ENCODE data around the gene FEN1. TPM values are rescaled to one million over a fixed set of nuclear protein-coding genes. Genes with fewer than 3 reads are reported as not detected.

Gene FEN1
- total and polyA plus RNA-seq, 2 donors from 2014 or later, result 8.5 to 8.8 TPM

DNA sequence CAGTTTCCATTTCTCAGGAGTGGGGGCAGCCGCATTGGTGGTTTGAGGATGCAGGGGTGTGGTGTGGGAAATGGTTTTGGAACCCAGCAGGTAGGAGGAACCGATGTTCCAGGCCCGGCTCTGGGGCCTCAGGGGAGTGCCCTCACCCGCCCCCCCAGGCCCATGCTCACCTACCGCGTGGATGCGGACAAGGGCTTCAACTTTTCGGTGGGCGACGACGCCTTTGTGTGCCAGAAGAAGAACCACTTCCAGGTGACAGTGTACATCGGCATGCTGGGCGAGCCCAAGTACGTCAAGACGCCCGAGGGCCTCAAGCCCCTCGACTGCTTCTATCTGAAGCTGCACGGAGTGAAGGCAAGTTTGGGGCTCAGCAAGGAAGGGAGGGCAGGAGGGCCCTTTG, 18.9 kb upstream of the FEN1 start:
- DNase-seq (peak in 1 of 5 donors; percentile 77), FAIRE-seq (no peak)
- TF ChIP-seq, protein P1, sequence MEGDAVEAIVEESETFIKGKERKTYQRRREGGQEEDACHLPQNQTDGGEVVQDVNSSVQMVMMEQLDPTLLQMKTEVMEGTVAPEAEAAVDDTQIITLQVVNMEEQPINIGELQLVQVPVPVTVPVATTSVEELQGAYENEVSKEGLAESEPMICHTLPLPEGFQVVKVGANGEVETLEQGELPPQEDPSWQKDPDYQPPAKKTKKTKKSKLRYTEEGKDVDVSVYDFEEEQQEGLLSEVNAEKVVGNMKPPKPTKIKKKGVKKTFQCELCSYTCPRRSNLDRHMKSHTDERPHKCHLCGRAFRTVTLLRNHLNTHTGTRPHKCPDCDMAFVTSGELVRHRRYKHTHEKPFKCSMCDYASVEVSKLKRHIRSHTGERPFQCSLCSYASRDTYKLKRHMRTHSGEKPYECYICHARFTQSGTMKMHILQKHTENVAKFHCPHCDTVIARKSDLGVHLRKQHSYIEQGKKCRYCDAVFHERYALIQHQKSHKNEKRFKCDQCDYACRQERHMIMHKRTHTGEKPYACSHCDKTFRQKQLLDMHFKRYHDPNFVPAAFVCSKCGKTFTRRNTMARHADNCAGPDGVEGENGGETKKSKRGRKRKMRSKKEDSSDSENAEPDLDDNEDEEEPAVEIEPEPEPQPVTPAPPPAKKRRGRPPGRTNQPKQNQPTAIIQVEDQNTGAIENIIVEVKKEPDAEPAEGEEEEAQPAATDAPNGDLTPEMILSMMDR (IDR thresholded peaks at IDR 0.05; ENCODE audit: borderline replicate concordance, extremely low read depth, insufficient read depth), result no peak
- H3K27me3 ChIP-seq (ENCODE audit: control insufficient read depth, insufficient read depth, low read length), result no peaks in the 10 kb centered on the region
- H3K4me3 ChIP-seq (ENCODE audit: low read length in 3 of 3), result no peak overlapping the region
- intact Hi-C loops (cut with DNase I), result no loop called here
- no peak overlapping the region for H3K27ac ChIP-seq (ENCODE audit: low read depth in 2 of 2, low read length in 2 of 2)
- H3K9me3 ChIP-seq (ENCODE audit: control insufficient read depth in 2 of 3, insufficient read depth in 1 of 3, low read length in 3 of 3), result no peaks in the 10 kb centered on the region
- H3K9ac ChIP-seq (ENCODE audit: low read length in 3 of 3), result no peak overlapping the region
- H3K36me3 ChIP-seq (ENCODE audit: control insufficient read depth in 2 of 3, insufficient read depth in 3 of 3, low read length in 3 of 3), result no peaks in the 10 kb centered on the region
- peaks cover 0 to 9% (median 0%) of the 10 kb centered on the region in 3 donors for H3K4me1 ChIP-seq (ENCODE audit: control insufficient read depth in 2 of 3, insufficient read depth in 2 of 3, low read depth in 1 of 3, low read length in 3 of 3)

DNA sequence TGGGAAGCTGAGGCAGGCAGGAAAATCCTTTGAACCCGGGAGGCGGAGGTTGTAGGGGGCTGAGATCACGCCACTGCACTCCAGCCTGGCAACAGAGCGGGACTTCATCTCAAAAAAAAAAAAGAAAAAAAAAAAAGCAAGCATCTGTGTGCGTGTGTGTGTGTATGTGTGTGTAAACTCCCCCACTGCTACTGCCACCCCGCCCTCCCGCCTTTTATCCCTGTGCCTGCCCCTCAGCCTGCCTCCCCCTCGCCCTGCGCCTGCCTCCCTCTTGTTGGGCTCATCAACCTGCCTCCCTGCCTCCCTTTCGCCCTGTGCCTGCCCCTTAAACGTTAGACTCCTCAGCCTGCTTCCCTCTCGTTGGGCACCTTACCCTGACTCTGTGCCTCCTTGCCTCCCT, 18.3 kb upstream of the FEN1 start:
- Histone ChIP-seq H3K9ac (ENCODE audit: low read length in 3 of 3) (no peak overlapping the region), H3K36me3 (ENCODE audit: control insufficient read depth in 2 of 3, insufficient read depth in 3 of 3, low read length in 3 of 3) (no peaks in the 10 kb centered on the region), H3K4me1 (ENCODE audit: control insufficient read depth in 2 of 3, insufficient read depth in 2 of 3, low read depth in 1 of 3, low read length in 3 of 3) (peaks cover 0 to 9% (median 0%) of the 10 kb centered on the region in 3 donors), H3K9me3 (ENCODE audit: control insufficient read depth in 2 of 3, insufficient read depth in 1 of 3, low read length in 3 of 3) (no peaks in the 10 kb centered on the region), H3K27ac (ENCODE audit: low read depth in 2 of 2, low read length in 2 of 2) (no peak overlapping the region), H3K27me3 (ENCODE audit: control insufficient read depth, insufficient read depth, low read length) (no peaks in the 10 kb centered on the region), H3K4me3 (ENCODE audit: low read length in 3 of 3) (no peak overlapping the region)
- intact Hi-C loops (cut with DNase I), result no loop called here
- no peak for FAIRE-seq
- peak in 4 of 5 donors; percentile 64 to 88 (median 76) for DNase-seq
- TF ChIP-seq, protein P1 (IDR thresholded peaks at IDR 0.05; ENCODE audit: borderline replicate concordance, extremely low read depth, insufficient read depth), result no peak

DNA sequence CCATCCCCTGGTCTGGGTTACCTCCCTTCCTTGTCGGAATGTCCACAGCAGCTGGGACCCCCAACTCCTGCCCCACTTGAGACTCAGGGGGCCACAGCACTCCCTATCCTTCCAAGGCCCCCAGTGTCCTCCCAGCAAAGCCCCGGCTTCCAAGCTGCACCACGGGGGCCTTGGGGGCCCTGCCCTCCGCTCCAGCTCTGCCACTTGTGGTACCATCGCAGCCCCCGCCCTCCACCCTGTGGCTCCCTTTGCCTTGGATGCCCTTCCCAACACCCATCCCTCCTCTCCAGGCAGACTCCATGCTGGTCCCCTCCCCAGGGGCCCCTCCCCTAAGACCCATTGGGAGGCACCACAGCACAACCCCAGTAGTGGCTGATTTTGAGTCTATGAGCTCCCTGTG, 17.6 kb upstream of the FEN1 start:
- intact Hi-C loops (cut with DNase I), result no loop called here
- H3K9me3 ChIP-seq (ENCODE audit: control insufficient read depth in 2 of 3, insufficient read depth in 1 of 3, low read length in 3 of 3), result no peaks in the 10 kb centered on the region
- no peak for FAIRE-seq
- H3K36me3 ChIP-seq (ENCODE audit: control insufficient read depth in 2 of 3, insufficient read depth in 3 of 3, low read length in 3 of 3), result no peaks in the 10 kb centered on the region
- H3K27me3 ChIP-seq (ENCODE audit: control insufficient read depth, insufficient read depth, low read length), result no peaks in the 10 kb centered on the region
- H3K4me3 ChIP-seq (ENCODE audit: low read length in 3 of 3), result no peak overlapping the region
- DNase-seq, result no peak
- H3K27ac ChIP-seq (ENCODE audit: low read depth in 2 of 2, low read length in 2 of 2), result no peak overlapping the region
- H3K4me1 ChIP-seq (ENCODE audit: control insufficient read depth in 2 of 3, insufficient read depth in 2 of 3, low read depth in 1 of 3, low read length in 3 of 3), result peaks cover 0 to 9% (median 0%) of the 10 kb centered on the region in 3 donors
- no peak overlapping the region for H3K9ac ChIP-seq (ENCODE audit: low read length in 3 of 3)
- TF ChIP-seq, protein P1 (IDR thresholded peaks at IDR 0.05; ENCODE audit: borderline replicate concordance, extremely low read depth, insufficient read depth), result no peak

Data from kidney (tissue), 14 donors.